Breast epithelium (tissue), 3 donors: Measurements from ENCODE around the gene NPEPPS.

ENCODE experiments used
- POLR2A ChIP-seq: fragments of 450-650 bp; IDR thresholded peaks from one replicate; pipeline ENCODE4 v1.6.1; 2016; ENCODE audit warnings: antibody characterized with exemption, mild to moderate bottlenecking, moderate library complexity
- POLR2AphosphoS5 ChIP-seq, 3 donors: sonication (generic); formaldehyde crosslinking; IDR thresholded peaks; one replicate each; pipeline ENCODE4 v1.6.1; 2017; ENCODE audit warnings: antibody characterized with exemption in 3 of 3
- TF ChIP-seq, protein P1 (sequence below), 3 donors: fragments of 450-650 bp; IDR thresholded peaks; one replicate each; pipeline ENCODE4 v1.5.1; 2016 to 2017; ENCODE audit warnings: antibody characterized with exemption in 3 of 3, mild to moderate bottlenecking in 3 of 3, moderate library complexity in 3 of 3

GRCh38 chr17:47664624-47664941, 133.7 kb downstream of the NPEPPS start:
- TF ChIP-seq, protein P1, sequence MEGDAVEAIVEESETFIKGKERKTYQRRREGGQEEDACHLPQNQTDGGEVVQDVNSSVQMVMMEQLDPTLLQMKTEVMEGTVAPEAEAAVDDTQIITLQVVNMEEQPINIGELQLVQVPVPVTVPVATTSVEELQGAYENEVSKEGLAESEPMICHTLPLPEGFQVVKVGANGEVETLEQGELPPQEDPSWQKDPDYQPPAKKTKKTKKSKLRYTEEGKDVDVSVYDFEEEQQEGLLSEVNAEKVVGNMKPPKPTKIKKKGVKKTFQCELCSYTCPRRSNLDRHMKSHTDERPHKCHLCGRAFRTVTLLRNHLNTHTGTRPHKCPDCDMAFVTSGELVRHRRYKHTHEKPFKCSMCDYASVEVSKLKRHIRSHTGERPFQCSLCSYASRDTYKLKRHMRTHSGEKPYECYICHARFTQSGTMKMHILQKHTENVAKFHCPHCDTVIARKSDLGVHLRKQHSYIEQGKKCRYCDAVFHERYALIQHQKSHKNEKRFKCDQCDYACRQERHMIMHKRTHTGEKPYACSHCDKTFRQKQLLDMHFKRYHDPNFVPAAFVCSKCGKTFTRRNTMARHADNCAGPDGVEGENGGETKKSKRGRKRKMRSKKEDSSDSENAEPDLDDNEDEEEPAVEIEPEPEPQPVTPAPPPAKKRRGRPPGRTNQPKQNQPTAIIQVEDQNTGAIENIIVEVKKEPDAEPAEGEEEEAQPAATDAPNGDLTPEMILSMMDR (IDR thresholded peaks at IDR 0.05) = no peak
- TF ChIP-seq POLR2AphosphoS5 (IDR thresholded peaks at IDR 0.05) (no peak), POLR2A (no peak)
